ENCODE measurements around the gene TMEM132C.

TMEM132C gene

DNA sequence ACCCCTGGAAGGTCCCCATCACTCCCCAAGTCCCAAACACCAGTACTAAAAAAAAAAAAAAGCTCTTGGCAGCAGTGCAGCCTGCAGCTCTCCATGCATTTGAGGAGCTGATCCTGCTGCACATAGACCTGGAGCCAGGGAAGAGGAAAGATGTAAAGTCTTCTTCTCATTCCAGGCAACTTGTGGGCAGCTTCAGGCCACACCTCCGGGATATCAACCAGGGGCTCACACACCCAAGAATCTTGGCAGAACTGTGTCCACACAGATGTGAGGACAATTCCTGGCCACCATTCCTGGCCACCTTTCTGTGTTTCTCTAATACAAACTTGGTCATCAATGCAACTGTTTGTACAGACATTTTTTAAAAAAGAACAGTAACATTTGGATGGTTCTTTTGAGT lies 72.7 kb downstream of the TMEM132C start:
- no peak for DNase-seq

DNA sequence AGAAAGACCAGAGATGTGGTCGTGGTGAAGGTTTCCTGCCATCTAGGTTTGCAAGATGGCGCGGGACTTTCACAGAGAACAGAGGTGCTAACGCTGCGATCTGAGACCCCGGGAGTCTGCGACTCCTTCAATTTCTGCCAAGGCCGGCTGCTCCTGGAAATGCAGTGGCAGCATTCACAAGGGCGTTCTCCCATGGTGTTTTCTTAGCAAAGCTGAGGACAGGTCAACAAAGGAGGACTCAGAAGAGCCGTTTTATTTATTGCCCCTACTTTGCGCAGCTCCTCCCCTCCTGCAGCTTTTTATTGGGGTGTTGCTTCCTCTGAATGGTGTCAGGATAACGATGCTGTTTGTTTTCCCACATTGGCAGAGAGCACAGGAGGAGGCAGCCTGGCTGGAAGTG lies 86.3 kb downstream of the TMEM132C start:
- no peak for DNase-seq

DNA sequence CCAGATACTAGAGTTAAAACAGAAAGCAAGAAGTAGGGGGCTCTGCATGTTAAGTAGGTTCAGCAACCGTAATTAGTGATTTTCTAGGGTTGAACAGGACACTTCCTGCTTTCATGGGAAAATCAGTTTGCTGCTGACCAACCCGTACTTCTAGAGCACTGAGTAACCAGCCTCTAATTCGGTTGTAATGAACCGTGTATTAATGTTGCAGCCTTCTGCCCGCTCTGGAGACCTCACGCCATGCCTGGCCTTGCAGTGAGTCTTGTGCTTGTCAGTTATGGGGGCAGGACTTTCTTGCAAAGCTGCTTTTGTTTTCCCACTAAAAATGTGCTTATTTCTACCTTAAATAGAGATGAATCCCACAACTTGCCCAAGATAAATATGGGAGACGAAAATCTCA lies 89.6 kb downstream of the TMEM132C start:
- no peak for DNase-seq

DNA sequence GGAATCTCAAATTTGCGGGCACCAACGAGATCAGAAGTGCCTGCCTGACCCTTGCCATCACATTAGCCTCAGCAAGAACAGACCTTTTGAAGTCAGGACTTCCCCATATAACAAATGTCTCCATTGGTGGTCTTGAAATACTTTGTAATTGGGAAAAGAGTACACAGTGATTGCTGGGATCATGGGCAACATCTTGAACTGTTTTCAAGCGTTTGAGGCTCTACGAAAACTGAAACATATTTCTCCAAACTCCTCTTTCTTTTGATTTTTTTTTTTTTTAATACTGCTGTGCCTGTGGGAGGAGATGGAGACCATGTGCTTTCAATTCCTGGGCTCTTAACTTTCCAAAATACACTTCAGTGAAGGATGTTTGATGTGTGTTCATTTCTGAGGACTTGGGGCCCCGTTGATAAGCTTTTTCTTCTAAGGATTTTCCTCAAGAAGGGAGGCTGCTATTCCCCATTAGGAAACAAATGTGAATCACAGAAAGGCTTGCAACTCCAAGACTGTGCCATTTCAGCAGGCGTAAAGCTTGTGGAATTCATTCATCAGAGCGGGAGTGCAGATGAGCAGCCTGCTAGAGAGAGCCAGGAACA lies 94.5 kb downstream of the TMEM132C start:
- no peak for DNase-seq

DNA sequence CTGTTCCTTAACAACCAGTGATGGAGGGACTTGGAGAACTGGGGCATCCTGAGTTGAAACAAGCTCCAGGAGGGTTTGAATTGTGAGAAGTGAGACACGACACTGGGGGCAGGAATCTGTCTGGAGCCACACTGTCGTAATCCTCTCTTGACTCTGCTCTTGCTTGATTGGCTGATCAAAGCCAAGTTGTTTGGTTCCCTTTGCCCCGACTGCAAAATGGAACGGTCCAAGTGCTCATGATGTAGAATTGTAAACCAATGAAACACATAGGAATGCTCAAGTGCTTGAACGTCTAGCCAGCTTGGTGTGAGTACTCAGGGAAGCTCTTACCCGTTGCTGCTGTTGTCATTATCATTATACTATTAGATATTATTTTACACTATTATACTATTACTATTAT lies 98.1 kb downstream of the TMEM132C start:
- no peak for DNase-seq

DNA sequence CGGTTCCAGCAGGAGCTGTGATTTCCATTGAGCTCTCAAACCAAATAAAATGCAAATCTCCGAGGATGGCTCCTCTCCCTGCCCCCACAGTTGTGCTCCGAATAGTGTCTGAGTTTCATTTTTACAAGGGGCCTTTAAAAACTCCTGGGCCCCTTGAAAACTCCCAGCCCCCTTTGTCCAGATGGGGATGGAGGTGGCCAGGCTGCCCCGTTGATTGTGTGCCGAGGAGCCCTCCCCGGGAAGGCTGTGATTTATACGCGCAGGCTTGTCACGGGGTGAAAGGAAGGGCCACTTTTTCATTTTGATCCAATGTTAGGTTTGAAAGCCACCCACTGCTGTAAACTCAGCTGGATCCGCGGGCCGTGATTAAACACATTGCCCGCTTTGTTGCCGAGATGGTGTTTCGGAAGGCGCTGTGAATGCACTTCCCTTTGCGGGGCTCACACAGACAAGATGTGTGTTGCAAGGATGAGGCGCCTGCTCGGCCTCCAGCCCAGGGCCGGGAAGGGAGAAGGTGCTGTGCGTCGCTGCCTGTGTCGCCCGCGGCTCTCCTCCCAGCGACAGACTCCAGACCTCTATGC lies 98.8 kb downstream of the TMEM132C start:
- no peak for DNase-seq

DNA sequence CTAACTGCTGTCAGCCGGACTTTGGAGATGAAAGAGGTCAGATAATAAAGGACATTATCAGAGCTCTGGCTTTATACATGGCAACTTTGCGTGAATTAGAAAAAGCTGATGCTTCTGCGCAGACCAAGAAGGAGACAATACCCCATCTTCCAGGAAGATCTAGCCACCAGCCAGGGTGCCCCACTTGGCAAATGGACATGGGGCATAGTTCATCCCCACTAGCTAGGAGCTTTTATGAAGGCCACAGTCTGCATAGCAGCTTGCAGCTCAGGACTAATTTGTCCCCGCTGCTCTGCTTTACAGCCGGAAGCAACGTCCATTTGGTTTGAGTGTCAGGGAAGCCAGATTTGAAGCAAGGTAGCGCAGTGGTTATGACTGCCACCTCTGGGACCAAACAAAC lies 101.0 kb downstream of the TMEM132C start:
- DNase-seq: no peak

DNA sequence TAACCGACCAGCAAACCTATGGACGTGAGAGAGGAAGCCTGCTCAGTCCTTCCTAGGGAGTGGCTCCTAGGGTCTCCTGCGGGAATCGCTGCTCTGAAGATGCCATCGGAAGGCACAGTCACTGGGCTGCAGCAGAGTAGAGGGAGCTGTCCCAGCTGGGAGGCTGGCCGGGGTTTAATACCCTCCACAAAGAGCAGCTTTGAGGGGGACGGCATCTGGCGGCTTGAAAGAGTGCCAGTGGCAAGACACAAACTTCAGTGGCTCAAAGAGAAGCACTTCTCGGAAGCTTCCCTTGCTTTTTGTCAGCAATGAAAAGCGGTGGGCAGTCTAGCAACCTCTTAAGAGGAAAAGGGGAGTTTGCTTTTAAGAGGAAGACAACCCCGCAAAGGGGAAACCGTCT lies 114.6 kb downstream of the TMEM132C start:
- DNase-seq: no peak

DNA sequence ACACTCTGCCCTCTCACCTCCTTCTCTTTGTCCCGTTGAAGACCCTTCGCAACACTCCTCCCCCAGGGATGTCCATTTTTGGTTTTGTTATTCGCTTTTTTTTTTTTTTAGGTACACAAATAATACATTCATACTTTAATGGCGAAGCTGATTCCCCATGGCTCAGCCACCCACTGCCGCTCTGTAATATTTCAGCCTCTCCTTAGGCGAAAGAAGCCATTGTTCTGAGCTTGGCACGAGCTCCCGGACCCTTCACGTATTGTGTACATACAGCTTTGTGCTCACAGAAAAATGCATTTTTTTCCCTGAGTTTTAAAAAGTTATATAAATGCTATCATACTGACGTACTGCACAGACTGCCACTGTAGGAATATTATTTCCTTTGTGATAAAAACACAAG lies 115.0 kb downstream of the TMEM132C start:
- no peak for DNase-seq

DNA sequence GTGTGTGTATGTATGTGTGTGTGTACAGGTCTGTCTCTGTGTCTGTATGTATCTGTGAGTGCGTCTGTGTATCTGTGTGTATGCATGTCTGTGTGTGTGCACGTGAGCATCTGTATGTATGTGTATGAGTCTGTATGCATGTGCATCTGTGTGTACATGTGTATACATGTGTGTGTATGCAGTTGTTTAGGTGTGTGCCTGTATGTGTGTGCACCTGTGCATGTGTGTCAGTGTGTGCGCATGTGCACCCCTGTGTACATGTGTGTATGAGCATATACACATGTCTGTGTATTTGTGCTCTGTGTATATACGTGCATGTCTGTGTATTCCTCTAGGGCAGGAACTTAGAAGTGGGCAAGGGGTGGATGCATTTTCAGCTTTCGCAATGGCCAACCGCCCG lies 116.0 kb downstream of the TMEM132C start:
- DNase-seq: no peak

DNA sequence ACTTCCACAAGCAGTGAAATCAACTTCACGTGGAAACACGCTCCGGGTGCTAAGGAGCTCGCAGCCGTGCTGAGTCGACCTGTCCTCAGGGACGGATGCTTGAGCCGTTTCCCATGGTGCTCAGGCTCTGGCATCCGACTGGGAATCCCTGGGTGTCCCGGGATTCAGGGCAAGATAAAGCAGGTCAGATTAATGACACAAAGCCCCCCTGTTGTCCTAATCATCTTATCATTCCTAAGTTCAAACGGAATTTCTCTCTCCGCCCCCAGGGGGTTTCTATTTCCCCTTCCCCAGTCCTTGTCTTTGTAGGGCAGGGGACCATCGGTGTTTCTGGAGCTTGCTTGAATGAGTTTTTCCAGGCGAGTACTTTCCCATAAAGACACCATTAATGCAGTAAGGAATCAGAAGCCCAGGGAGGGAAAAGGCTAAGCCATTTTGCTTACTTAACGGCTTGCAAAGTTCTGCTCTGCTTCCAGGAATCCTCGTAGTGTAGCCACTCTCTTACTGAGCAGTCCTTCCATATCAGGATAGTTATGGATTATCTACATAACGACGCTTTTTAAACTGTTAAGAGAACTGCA lies 116.5 kb downstream of the TMEM132C start:
- DNase-seq: no peak

DNA sequence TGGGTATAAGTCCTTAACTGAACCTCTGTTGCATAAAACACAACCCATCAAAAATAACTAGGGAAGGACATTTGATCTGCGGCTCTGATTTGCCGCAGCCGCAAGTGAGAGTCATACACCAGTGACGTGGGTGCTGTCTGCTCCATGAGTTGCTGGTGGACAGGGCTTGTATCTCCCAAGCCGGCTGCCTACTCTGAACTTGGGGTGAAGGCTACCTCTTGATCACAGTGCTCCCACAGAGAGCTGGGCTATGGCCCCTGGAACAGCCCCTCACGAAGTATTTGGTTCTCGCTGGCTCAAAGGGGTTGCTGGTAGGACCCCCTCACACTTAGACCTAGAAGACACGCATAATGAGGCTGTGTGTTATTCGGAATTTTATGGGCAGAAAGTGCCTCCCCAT lies 118.8 kb downstream of the TMEM132C start:
- no peak for DNase-seq

DNA sequence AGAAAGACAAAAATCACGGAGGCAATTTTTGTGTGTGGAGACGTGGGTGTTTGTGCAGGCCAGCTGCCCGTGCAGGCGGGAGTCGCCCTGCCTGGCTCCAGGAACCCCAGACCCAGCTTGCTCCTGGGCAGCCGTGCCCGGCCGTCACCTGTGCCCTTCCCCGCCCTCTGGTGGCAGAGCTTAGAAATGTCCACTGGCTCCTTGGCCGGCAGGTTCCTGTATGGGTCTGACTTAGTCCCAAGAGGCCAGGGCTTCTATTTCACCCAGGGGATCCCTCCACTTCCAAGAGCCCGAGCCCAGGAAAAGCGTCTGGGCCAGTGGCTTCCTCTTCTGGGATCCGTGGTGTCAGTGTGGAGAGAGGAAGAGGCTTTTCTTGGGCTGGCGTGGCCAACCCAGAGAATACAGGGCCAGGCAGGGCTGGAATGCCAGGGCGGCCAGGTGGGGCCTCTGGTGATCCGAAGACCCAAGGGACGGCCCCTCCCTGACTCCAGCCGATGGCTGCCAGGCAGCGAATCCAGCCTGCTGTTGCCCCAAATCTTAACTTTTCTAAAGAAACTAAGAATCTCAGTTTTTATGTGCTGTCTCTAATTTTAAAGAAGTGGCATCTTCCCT lies 120.9 kb downstream of the TMEM132C start:
- DNase-seq: no peak

DNA sequence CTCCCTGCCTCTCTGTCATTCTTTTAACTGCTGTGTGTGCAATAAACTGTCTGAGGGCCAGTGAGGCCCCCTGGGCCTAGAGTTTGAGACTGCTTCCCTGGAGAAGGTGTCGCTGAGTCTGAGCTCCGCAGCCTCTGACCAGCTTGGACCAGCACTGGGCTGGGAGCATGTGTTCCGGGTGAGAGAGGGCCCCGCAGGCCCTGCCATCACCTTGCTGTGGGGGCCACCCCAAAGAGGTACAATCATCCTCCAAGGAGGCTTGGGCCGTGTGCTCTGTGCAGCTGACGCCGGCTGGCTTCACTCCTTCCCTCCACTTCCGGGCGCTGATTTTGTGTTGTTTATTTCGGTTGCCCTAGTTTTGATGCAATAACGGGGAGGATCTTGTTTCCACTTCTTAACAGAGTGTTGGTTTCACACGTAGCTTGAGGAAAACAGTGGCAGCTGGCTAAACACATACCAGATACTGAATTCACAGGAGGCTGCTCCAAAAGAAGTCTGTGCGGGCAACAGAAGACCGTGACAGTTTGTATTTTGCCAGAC lies 121.6 kb downstream of the TMEM132C start:
- DNase-seq: no peak

DNA sequence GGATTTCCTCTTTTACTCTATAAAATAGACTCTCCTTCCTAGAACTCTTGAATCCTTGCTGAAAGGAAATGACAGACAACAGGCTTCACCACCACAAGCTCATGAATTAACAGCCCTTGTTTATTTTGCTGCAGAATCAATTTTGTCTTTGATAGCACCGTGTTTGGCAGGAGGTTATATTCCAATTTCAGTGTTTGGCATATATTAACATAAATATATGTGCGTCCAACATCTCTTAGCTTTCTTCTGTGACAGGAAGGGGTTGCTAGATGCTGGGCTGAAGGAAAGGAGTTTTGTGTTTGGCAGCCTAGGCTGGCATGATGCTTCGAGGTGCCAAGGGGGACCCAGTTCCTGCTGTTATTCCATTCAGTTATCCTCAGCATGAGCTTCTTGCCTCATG lies 126.4 kb downstream of the TMEM132C start:
- DNase-seq: no peak

DNA sequence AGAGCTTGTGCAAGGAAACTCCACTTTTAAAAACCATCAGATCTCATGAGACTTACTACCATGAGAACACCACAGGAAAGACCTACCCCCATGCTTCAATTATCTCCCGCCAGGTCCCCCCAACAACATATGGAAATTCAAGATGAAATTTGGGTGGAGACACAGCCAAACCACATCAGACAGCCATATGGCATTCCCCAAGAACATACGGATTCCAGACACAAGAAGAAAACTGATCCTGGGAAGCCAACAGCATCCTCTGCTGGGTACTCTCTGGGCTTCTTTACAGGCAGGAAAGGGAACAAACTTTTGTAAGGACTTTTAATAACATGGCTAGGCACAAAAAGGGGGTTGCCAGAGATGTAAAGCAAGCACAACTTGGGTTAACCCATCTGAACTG lies 127.2 kb downstream of the TMEM132C start:
- no peak for DNase-seq

DNA sequence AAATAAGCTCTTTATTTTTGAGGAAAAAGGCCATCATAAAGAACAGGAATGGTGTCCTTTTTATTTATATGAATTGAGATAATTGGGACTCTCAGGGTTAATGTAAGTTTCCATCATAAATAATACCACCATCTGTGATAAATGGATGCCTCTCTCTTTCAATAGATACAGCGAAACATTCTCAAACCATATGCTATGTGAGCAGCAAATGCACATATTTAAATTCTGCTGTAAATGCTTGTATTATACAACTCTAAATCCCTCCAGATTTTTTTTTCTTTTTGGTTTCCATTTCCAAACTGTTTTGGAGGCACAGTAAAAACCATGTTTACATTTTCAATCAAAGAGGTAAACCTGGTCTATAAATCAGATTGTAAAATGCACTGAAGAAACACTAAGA lies 132.3 kb downstream of the TMEM132C start:
- DNase-seq: no peak

DNA sequence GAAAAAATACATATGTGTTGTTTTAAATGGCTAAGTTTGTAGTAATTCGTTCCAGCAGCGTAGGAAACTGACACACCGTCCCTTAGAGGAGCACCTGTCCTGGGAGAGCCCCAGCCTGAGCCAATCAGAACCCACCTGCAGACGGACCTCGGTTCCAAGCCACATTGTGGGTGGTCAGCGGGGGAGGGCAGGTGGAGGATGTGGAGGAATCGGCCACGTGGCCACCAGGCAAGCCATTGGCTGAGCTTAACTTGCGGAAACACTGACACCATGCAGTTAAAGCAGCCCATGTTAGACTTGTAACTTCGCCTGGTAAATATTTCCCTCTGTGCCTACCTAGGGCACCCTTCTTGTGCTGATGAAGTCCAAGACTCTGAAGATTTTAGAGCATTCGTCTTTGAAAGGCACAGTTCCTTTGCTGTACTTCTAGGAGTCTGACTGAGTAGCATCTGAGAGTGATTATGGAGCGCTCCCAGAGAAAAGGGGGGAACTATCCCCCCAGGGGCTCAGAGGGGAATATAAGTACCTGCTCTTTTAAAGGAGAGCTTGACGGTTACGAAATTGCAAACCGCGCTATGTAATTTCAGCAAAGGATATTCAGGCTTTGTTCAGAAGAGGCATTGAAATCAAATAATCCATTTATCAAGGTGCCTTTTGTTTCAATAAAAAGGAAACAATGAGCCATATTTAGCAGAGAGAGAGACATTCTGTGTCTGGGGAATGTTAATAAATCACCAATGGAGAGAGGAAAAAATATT lies 135.7 kb downstream of the TMEM132C start:
- no peak for DNase-seq

DNA sequence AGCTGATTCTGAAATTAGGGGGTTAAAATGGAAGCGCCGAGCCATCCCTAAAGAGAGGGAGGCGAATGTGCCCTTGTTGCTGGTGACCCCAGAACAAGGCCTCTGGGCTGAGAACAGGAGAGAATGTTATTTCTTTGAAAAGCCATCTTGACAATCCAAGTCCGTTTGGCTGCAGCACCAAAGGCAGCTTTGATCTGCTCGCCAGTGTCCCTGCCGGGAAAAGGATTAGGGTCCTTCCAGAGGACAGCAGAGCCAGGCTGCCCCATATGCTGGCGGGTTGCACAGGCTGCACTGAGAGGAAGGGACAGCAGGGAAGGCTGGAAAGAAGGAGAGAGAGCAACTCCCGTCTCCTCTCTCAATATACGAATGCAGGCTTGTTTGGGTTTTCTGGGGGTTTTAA lies 141.7 kb downstream of the TMEM132C start:
- DNase-seq: no peak

DNA sequence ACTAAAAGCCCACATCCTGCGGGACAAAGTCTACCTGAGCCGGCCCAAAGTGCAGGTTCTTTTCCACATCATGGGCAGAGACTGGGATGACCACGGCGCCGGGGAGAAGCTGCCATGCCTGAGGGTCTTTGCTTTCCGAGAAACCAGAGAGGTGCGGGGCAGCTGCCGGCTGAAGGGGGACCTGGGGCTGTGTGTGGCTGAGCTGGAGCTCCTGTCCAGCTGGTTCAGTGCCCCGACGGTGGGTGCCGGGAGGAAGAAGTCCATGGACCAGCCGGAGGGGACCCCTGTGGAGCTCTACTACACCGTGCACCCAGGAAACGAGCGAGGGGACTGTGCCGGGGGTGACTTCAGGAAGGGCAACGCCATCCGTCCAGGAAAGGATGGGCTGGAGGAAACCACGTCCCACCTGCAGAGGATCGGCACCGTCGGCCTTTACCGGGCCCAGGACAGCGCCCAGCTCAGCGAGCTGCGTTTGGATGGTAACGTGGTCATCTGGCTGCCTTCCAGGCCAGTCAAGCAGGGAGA lies 148.1 kb downstream of the TMEM132C start:
- DNase-seq: no peak

DNA sequence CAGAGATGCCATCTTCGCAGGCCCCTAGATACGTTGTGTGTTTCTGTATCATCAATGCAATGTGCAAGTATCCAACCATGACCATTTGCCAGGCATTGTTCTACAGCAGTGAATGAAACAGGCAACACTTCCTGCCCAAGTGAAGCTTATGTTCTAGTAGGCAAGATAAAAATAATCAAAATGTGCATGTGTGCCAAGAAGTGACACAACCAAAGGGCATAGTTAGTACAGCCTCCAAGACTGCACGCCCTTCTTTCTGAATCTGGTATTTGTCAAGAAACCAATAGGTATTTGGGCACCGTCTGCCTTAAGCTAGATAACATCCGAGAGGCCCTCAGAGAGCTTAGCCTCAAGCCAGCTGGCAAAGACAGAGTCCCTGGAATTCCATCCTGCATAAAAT lies 152.0 kb downstream of the TMEM132C start:
- DNase-seq: no peak

DNA sequence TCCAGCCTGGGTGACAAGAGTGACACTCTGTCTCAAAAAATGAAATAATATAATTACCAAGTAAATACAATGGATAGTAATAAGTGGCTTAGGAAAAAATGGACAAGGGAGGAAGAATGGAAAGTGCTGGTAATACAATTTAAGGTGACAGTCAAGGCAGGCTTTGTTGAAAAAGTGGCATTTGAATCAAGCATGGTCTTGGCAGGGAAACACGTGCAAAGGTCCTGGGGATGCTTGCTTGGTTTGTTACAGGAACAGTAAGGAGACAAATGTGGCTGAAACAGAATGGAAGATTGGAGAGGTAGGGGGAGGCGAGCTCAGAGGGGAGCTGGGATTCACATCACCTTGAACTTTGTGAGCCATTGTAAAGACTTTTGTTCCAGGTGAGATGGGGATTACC lies 153.2 kb downstream of the TMEM132C start:
- DNase-seq: no peak

DNA sequence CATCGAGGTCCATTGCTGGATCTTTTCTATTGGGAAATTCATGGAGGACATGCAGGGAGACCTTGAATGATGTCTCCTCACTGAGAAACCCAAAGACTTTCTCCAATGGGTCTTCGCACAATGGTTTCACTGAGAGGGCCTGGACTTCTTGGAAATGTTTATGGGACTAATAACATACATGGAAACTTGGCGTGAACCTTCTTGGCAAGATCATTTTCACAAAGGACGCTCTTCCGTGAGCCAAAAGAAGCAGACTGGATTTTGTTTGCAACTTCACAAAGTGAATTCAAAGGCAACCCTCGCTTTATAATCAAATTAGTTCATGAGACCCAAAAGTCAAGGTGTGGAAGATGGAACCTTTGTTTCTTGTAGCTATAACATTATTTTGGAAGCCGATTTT lies 154.4 kb downstream of the TMEM132C start:
- DNase-seq: no peak

Measured in EL (cell line).